ENCODE results near the gene KITLG. TPM values are rescaled to one million over a fixed set of nuclear protein-coding genes. Genes with fewer than 3 reads are reported as not detected.

KITLG gene
- total and polyA plus RNA-seq, 2 of the 8 experiments (the other 6 are each of a cell fraction or from before 2014, with no cell fraction given): 1.3 to 7.8 TPM

DNA sequence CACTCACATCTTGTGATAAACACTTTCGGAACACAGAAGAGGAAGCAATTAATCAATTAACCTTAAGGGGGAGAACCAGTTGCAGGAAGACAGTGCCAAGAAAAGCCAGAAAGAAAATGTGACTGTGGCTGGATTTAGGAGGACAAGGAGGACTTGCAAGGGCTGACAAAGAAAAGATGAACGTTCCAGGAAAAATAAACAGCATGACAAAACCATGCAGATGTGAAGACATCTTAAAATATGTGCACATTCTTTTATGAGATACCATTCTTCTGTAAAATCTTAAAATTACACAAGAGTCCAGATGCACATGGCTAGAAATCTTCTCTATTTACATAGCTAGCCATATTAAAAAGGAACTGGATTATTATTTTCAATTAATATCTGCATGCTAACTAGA is 33.4 kb downstream of the KITLG start (continued):
- 0 out of 4 replicates have a peak, but pooled peaks of 1 of the 2 experiments have one; percentile 14 for TF ChIP-seq RAD21 (IDR thresholded peaks at IDR 0.05 in 1 of 2, conservative IDR thresholded peaks at IDR 0.05 in 1 of 2; ENCODE audit: low read depth in 2 of 2, low read length in 2 of 2)
- no peak for TF ChIP-seq YY1 (IDR thresholded peaks at IDR 0.05; ENCODE audit: low read depth, low read length)
